OCI-LY1 (cell line): ENCODE results near the gene MYOF.

Source experiments
- H2AFZ ChIP-seq: fragments of 200-600 bp; sonication (generic), shearing (Covaris generic); 2 replicates; pipeline ENCODE4 v1.6.0; 2014; ENCODE audit warnings: antibody characterized with exemption, mild to moderate bottlenecking, low read length
- H3F3A ChIP-seq: fragments of 200-600 bp; sonication (generic), shearing (Covaris generic); 2 replicates; pipeline ENCODE4 v1.6.0; 2014; ENCODE audit warnings: mild to moderate bottlenecking, antibody characterized with exemption, low read length, moderate library complexity; ENCODE audit not compliant: insufficient read depth
- H3K27ac ChIP-seq: fragments of 200-600 bp; sonication (generic); 2 replicates; pipeline ENCODE4 v1.5.1; 2014; ENCODE audit warnings: low read length, mixed run types, mild to moderate bottlenecking, low read depth; ENCODE audit not compliant: poor library complexity, severe bottlenecking
- H3K27me3 ChIP-seq: fragments of 200-600 bp; sonication (generic); 2 replicates; pipeline ENCODE4 v1.6.0; 2014; ENCODE audit warnings: antibody characterized with exemption, mild to moderate bottlenecking, low read length, moderate library complexity; ENCODE audit not compliant: insufficient read depth
- H3K36me3 ChIP-seq: fragments of 200-600 bp; sonication (generic); 2 replicates; pipeline ENCODE4 v1.6.1; 2014; ENCODE audit warnings: mild to moderate bottlenecking, antibody characterized with exemption, low read length, moderate library complexity, mixed read lengths; ENCODE audit not compliant: insufficient read depth
- H3K4me1 ChIP-seq: fragments of 200-600 bp; sonication (generic); 2 replicates; pipeline ENCODE4 v1.5.1; 2014; ENCODE audit warnings: mild to moderate bottlenecking, low read length, moderate library complexity; ENCODE audit not compliant: insufficient read depth, severe bottlenecking
- H3K4me2 ChIP-seq: fragments of 200-600 bp; sonication (generic), shearing (Covaris generic); 2 replicates; pipeline ENCODE4 v1.6.1; 2014; ENCODE audit warnings: low read length
- H3K4me3 ChIP-seq: fragments of 200-600 bp; sonication (generic); 2 replicates; pipeline ENCODE4 v1.5.1; 2014; ENCODE audit warnings: low read length, low read depth, mild to moderate bottlenecking, mixed read lengths; ENCODE audit not compliant: poor library complexity, severe bottlenecking
- H3K79me2 ChIP-seq: fragments of 200-600 bp; shearing (Covaris generic); 2 replicates; pipeline ENCODE4 v1.6.1; 2016; ENCODE audit warnings: mixed run types, low read length, mixed read lengths; ENCODE audit not compliant: insufficient read depth
- H3K9ac ChIP-seq: fragments of 200-600 bp; sonication (generic), shearing (Covaris generic); 2 replicates; pipeline ENCODE4 v1.6.1; 2014; ENCODE audit warnings: mild to moderate bottlenecking, low read length, mixed read lengths
- H3K9me2 ChIP-seq: fragments of 200-600 bp; sonication (generic), shearing (Covaris generic); 2 replicates; pipeline ENCODE4 v1.6.1; 2014; ENCODE audit warnings: low read depth, mild to moderate bottlenecking, low read length, mixed read lengths
- H3K9me3 ChIP-seq: fragments of 200-600 bp; shearing (Covaris generic); 2 replicates; pipeline ENCODE4 v1.6.1; 2014; ENCODE audit warnings: low read length, mixed read lengths
- H4K20me1 ChIP-seq: fragments of 200-600 bp; sonication (generic), shearing (Covaris generic); 2 replicates; pipeline ENCODE4 v1.6.0; 2016; ENCODE audit warnings: mild to moderate bottlenecking, low read length; ENCODE audit not compliant: insufficient read depth
- CTCF ChIP-seq: fragments of 200-600 bp; sonication (generic), shearing (Covaris generic); IDR thresholded peaks from 2 replicates; pipeline ENCODE4 v1.5.1; 2017; ENCODE audit warnings: mild to moderate bottlenecking, antibody characterized with exemption, low read length, moderate library complexity, mixed read lengths
- EZH2 ChIP-seq: fragments of 200-600 bp; sonication (generic), shearing (Covaris generic); IDR thresholded peaks from 2 replicates; pipeline ENCODE4 v1.8.0; 2017; ENCODE audit warnings: borderline replicate concordance, mixed run types, mild to moderate bottlenecking, antibody characterized with exemption, low read length, moderate library complexity, mixed read lengths

Gene MYOF

GRCh38 chr10:93383562-93383981, 98.6 kb downstream of the MYOF start:
- no peaks in the 10 kb centered on the region for H3F3A ChIP-seq
- H3K79me2 ChIP-seq = no peaks in the 10 kb centered on the region
- H3K27me3 ChIP-seq = no peaks in the 10 kb centered on the region
- no peak overlapping the region for H3K4me2 ChIP-seq
- no peaks in the 10 kb centered on the region for H3K4me1 ChIP-seq
- H3K9me3 ChIP-seq = no peaks in the 10 kb centered on the region
- no peak overlapping the region for H2AFZ ChIP-seq
- no peak overlapping the region for H3K4me3 ChIP-seq
- no peak overlapping the region for H3K9ac ChIP-seq
- no peaks in the 10 kb centered on the region for H4K20me1 ChIP-seq
- H3K36me3 ChIP-seq = no peaks in the 10 kb centered on the region
- no peaks in the 10 kb centered on the region for H3K9me2 ChIP-seq
- TF ChIP-seq EZH2 = no peak
- TF ChIP-seq CTCF = no peak
- H3K27ac ChIP-seq = no peak overlapping the region

GRCh38 chr10:93379731-93380575, 102.2 kb downstream of the MYOF start:
- Histone ChIP-seq H2AFZ (no peak overlapping the region), H3K27me3 (no peaks in the 10 kb centered on the region), H3K79me2 (no peaks in the 10 kb centered on the region), H3K27ac (no peak overlapping the region), H3K9me3 (no peaks in the 10 kb centered on the region), H3K36me3 (no peaks in the 10 kb centered on the region), H3K9me2 (no peaks in the 10 kb centered on the region), H4K20me1 (no peaks in the 10 kb centered on the region), H3K4me3 (no peak overlapping the region), H3F3A (no peaks in the 10 kb centered on the region), H3K9ac (no peak overlapping the region), H3K4me2 (no peak overlapping the region), H3K4me1 (no peaks in the 10 kb centered on the region)
- TF ChIP-seq CTCF = no peak
- no peak for TF ChIP-seq EZH2

- Histone ChIP-seq H3K4me3 (no peak overlapping the region), H3K9ac (no peak overlapping the region), H3K9me2 (no peaks in the 10 kb centered on the region), H3K4me2 (no peak overlapping the region), H3K36me3 (no peaks in the 10 kb centered on the region), H3K9me3 (no peaks in the 10 kb centered on the region), H3K27me3 (no peaks in the 10 kb centered on the region), H4K20me1 (no peaks in the 10 kb centered on the region), H2AFZ (no peak overlapping the region), H3K79me2 (no peaks in the 10 kb centered on the region), H3K4me1 (no peaks in the 10 kb centered on the region), H3K27ac (no peak overlapping the region), H3F3A (no peaks in the 10 kb centered on the region)
- TF ChIP-seq CTCF (no peak), EZH2 (no peak)
Observed at GRCh38 chr10:93378997-93379730, 103.0 kb downstream of the MYOF start.
